GM12892 (cell line): ENCODE results near the gene NEDD4L.

Experiments
- POLR2A ChIP-seq: IDR thresholded peaks from 2 replicates; pipeline ENCODE4 v1.6.1; 2011; ENCODE audit warnings: low read depth, low read length, control low read depth
- POLR2AphosphoS5 ChIP-seq: IDR thresholded peaks from 2 replicates; pipeline ENCODE4 v1.6.1; 2011; ENCODE audit warnings: low read depth, low read length, control low read depth

GRCh38 chr18:58231930-58232329 is 187.9 kb downstream of the NEDD4L start:
- TF ChIP-seq POLR2AphosphoS5: no peak
- no peak for TF ChIP-seq POLR2A
